Naive thymus-derived CD4-positive, alpha-beta T cell (primary cell): ENCODE data around the gene RAB3GAP2. TPM values are rescaled to one million over a fixed set of nuclear protein-coding genes. Genes with fewer than 3 reads are reported as not detected.
"Not testable (repeated sequence)": the region's sequence is repeated elsewhere in the genome, so short reads cannot be mapped to it uniquely, and the experiment has no call there.

Experiments used
- ATAC-seq: fragments of 150-1000 bp; cut with Tn5 transposase; 2 replicates; pipeline ENCODE4 v1.10.0; 2021; ENCODE audit warnings: mild to moderate bottlenecking, moderate library complexity
- CTCF ChIA-PET: fragments of 350-600 bp; sonication (Branson Sonifier 250); formaldehyde crosslinking; loops from one replicate; lab custom pipeline; 2021; ENCODE audit warnings: antibody characterized with exemption; lab: Charles Lee
- POLR2A ChIA-PET: fragments of 350-600 bp; sonication (Branson Sonifier 250); formaldehyde crosslinking; loops from one replicate; lab custom pipeline; 2021; ENCODE audit warnings: antibody characterized with exemption, inconsistent platforms; lab: Charles Lee
- DNase-seq, 9 donors: peaks; one replicate each; pipeline versions ENCODE4 v3.0.0 to v3.0.0-alpha.2; 2020 to 2022; ENCODE audit warnings: mixed read lengths in 1 of 9
- H3K27ac ChIP-seq: one replicate; pipeline ENCODE4 v1.7.0; 2013; ENCODE audit warnings: mild to moderate bottlenecking, low read depth, low read length, moderate library complexity
- H3K27me3 ChIP-seq, 2 donors: one replicate each; pipeline ENCODE4 v1.7.0; 2013; ENCODE audit warnings: low read length in 2 of 2, mild to moderate bottlenecking in 2 of 2, moderate library complexity in 2 of 2; ENCODE audit not compliant: control insufficient read depth in 2 of 2, insufficient read depth in 2 of 2
- H3K36me3 ChIP-seq, 3 experiments: 1 replicate in 2 of 3; 2 replicates in 1 of 3; pipeline ENCODE4 v1.7.0; 2013; ENCODE audit warnings: low read length in 3 of 3, mild to moderate bottlenecking in 3 of 3, moderate library complexity in 1 of 3; ENCODE audit not compliant: insufficient read depth in 3 of 3, control insufficient read depth in 2 of 3
- H3K4me1 ChIP-seq, 2 donors: one replicate each; pipeline ENCODE4 v1.7.0; 2013; ENCODE audit warnings: low read length in 2 of 2, mild to moderate bottlenecking in 2 of 2, moderate library complexity in 1 of 2; ENCODE audit not compliant: control insufficient read depth in 2 of 2, insufficient read depth in 2 of 2
- H3K4me3 ChIP-seq: 2 replicates; pipeline ENCODE4 v1.7.0; 2013; ENCODE audit warnings: mild to moderate bottlenecking, low read length
- H3K9me3 ChIP-seq, 3 experiments: 1 replicate in 2 of 3; 2 replicates in 1 of 3; pipeline ENCODE4 v1.7.0; 2013; ENCODE audit warnings: low read length in 3 of 3; ENCODE audit not compliant: control insufficient read depth in 2 of 3
- H3K27ac Mint-ChIP-seq, 9 donors: one replicate each; pipeline ENCODE4 v1.8.0; 2020 to 2022; ENCODE audit warnings: mixed read lengths in 9 of 9, mild to moderate bottlenecking in 8 of 9, moderate library complexity in 5 of 9, inconsistent platforms in 2 of 9
- H3K27me3 Mint-ChIP-seq, 5 donors: one replicate each; pipeline ENCODE4 v1.8.0; 2021 to 2022; ENCODE audit warnings: mixed read lengths in 5 of 5, mild to moderate bottlenecking in 1 of 5
- H3K36me3 Mint-ChIP-seq, 5 donors: one replicate each; pipeline ENCODE4 v1.8.0; 2020 to 2022; ENCODE audit warnings: mixed read lengths in 5 of 5, mild to moderate bottlenecking in 3 of 5, inconsistent platforms in 1 of 5
- H3K4me1 Mint-ChIP-seq, 7 donors: one replicate each; pipeline ENCODE4 v1.8.0; 2020 to 2022; ENCODE audit warnings: mixed read lengths in 7 of 7, mild to moderate bottlenecking in 3 of 7, inconsistent platforms in 1 of 7
- H3K4me3 Mint-ChIP-seq, 10 donors: one replicate each; pipeline ENCODE4 v1.8.0; 2020 to 2022; ENCODE audit warnings: mild to moderate bottlenecking in 10 of 10, mixed read lengths in 10 of 10, moderate library complexity in 6 of 10, inconsistent platforms in 2 of 10
- H3K9me3 Mint-ChIP-seq, 11 donors: one replicate each; pipeline ENCODE4 v1.8.0; 2020 to 2022; ENCODE audit warnings: mixed read lengths in 11 of 11, mild to moderate bottlenecking in 4 of 11, inconsistent platforms in 1 of 11, moderate library complexity in 1 of 11
- intact Hi-C, 2 donors: fragments of 100-400 bp; cut with micrococcal nuclease; formaldehyde crosslinking; loops; one replicate each; pipeline ENCODE4 v1.15.1; 2023
- polyA plus RNA-seq, 2 donors: library from polyadenylated mRNA; unstranded; fragments of 300-500 nt; fragmentation: Illumina TruSeq; gene quantifications; one replicate each; pipeline ENCODE4 v1.2.3, GENCODE V29; 2021
- total RNA-seq, 6 experiments: library from RNA in 5 of 6; stranded (reverse) in 5 of 6; gene quantifications; 1 replicate in 5 of 6; 2 replicates in 1 of 6; pipeline ENCODE4 v1.2.3 and lab custom pipeline; 2021 to 2026

Gene RAB3GAP2
- total and polyA plus RNA-seq, 7 experiments from 2014 or later, result 13.9 to 53.0 (median 46.0) TPM

DNA sequence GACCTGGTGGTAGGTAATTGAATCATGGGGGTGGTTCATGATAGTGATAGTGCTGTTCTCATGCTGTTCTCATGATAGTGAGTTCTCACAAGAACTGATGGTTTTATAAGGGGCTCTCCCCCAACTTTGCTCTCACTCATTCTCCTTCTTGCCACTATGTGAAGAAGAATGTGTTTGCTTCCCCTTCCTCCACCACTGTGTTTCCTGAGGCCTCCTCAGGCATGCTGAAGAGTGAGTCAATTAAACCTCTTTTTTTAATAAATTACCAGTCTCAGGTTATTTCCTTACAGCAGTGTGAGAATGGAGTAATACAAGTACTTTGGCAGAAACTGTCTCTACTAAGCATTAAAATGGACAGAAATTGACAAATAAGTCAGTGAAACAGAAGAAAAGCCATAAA is 21.6 kb downstream of the RAB3GAP2 start:
- DNase-seq (no peak), ATAC-seq (no peak)
- Histone ChIP-seq H3K9me3 (peaks cover 0 to 26% (median 0%) of the 10 kb centered on the region in 3 experiments), H3K36me3 (peaks cover 0 to 31% (median 0%) of the 10 kb centered on the region in 3 experiments), H3K27me3 (no peaks in the 10 kb centered on the region), H3K27ac (no peak overlapping the region), H3K4me1 (no peaks in the 10 kb centered on the region), H3K4me3 (no peak overlapping the region)
- H3K9me3 Mint-ChIP-seq, result peaks cover 3 to 79% (median 34%) of the 10 kb centered on the region in 11 donors
- ChIA-PET CTCF (no interaction called here), POLR2A (no interaction called here)
- peaks cover 26 to 89% (median 80%) of the 10 kb centered on the region in 5 donors for H3K36me3 Mint-ChIP-seq
- H3K27me3 Mint-ChIP-seq, result no peaks in the 10 kb centered on the region
- intact Hi-C loops, result no loop called here
- peaks cover 4 to 24% (median 9%) of the 10 kb centered on the region in 7 donors for H3K4me1 Mint-ChIP-seq
- H3K27ac Mint-ChIP-seq, result no peak overlapping the region
- no peak overlapping the region for H3K4me3 Mint-ChIP-seq

DNA sequence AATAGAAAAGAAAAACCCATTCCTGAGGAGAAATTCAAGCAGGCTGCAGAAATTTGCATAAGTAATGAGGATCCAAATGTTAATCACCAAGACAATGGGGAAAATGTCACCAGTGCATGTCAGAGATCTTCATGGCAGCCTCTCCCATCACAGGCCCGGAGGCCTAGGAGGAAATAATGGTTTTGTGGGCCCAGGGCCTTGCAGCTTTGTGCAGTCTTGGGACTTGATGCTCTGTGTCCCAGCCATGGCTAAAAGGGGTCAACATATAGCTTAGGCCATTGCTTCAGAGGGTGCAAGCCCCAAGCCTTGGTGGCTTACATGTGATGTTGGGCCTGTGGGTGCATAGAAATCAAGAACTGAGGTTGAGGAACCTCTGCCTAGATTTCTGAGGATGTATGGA is 22.7 kb downstream of the RAB3GAP2 start:
- Mint-ChIP-seq H3K9me3 (peaks cover 3 to 81% (median 36%) of the 10 kb centered on the region in 11 donors), H3K27ac (peak overlapping the region in 1 of 9 donors; percentile 14), H3K4me1 (peaks cover 0 to 24% (median 11%) of the 10 kb centered on the region in 7 donors), H3K27me3 (no peaks in the 10 kb centered on the region), H3K4me3 (no peak overlapping the region), H3K36me3 (peaks cover 27 to 85% (median 77%) of the 10 kb centered on the region in 5 donors)
- Histone ChIP-seq H3K27ac (no peak overlapping the region), H3K36me3 (peaks cover 0 to 31% (median 0%) of the 10 kb centered on the region in 3 experiments), H3K27me3 (no peaks in the 10 kb centered on the region), H3K4me3 (no peak overlapping the region), H3K4me1 (peaks cover 0 to under 1% of the 10 kb centered on the region in 2 donors), H3K9me3 (peaks cover 0 to 26% (median 0%) of the 10 kb centered on the region in 3 experiments)
- intact Hi-C loops, result no loop called here
- POLR2A ChIA-PET, result no interaction called here
- ATAC-seq, result no peak
- CTCF ChIA-PET, result no interaction called here
- DNase-seq, result no peak

DNA sequence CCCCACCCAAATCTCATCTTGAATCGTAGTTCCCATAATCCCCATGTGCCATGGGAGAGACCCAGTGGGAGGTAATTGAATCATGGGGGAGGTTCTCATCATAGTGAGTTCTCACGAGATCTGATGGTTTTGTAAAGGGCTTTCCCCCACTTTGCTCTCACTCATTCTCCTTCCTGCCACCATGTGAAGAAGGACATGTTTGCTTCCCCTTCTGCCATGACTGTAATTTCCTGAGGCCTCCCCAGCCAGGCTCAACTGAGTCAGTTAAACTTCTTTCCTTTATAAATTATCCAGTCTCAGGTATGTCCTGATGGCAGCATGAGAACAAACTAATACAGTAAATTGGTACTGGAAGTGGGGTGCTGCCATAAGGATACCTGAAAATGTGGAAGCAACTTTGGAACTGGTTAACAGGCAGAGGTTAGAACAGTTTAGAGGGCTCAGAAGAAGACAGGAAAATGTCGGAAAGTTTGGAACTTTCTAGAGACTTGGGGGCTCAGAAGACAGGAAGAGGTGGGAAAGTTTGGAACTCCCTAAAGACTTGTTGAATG is 23.5 kb downstream of the RAB3GAP2 start:
- Mint-ChIP-seq H3K9me3 (peaks cover 3 to 80% (median 36%) of the 10 kb centered on the region in 11 donors), H3K36me3 (peaks cover 31 to 85% (median 77%) of the 10 kb centered on the region in 5 donors), H3K4me1 (peaks cover 2 to 31% (median 18%) of the 10 kb centered on the region in 7 donors), H3K27ac (peak overlapping the region in 1 of 9 donors; percentile 21)
- POLR2A ChIA-PET, result interaction anchor here (1.0 kb wide), 1 partner anchor 19 kb away, joined by 4 read pairs; no protein-coding TSS in a partner anchor
- H3K36me3 ChIP-seq, result peaks cover 0 to 31% (median 0%) of the 10 kb centered on the region in 3 experiments
- H3K27me3 Mint-ChIP-seq, H3K4me3 Mint-ChIP-seq, intact Hi-C loops, H3K4me3 ChIP-seq, H3K27me3 ChIP-seq, CTCF ChIA-PET, DNase-seq, H3K27ac ChIP-seq, H3K4me1 ChIP-seq, ATAC-seq: not testable (repeated sequence)
- H3K9me3 ChIP-seq, result peaks cover 0 to 26% (median 0%) of the 10 kb centered on the region in 3 experiments

DNA sequence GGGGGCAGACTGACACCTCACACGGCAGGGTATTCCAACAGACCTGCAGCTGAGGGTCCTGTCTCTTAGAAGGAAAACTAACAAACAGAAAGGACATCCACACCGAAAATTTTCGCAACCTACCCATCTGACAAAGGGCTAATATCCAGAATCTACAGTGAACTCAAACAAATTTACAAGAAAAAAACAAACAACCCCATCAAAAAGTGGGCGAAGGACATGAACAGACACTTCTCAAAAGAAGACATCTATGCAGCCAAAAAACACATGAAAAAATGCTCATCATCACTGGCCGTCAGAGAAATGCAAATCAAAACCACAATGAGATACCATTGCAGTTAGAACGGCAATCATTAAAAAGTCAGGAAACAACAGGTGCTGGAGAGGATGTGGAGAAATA is 26.4 kb downstream of the RAB3GAP2 start:
- DNase-seq, H3K4me3 Mint-ChIP-seq, H3K27ac Mint-ChIP-seq, intact Hi-C loops, H3K4me3 ChIP-seq, H3K27me3 ChIP-seq, ATAC-seq, POLR2A ChIA-PET, H3K4me1 ChIP-seq, H3K27ac ChIP-seq, H3K27me3 Mint-ChIP-seq, CTCF ChIA-PET: not testable (repeated sequence)
- peaks cover 0 to 22% (median 0%) of the 10 kb centered on the region in 3 experiments for H3K9me3 ChIP-seq
- H3K36me3 ChIP-seq, result peaks cover 0 to 16% (median 0%) of the 10 kb centered on the region in 3 experiments
- Mint-ChIP-seq H3K9me3 (peaks cover 0 to 59% (median 34%) of the 10 kb centered on the region in 11 donors), H3K36me3 (peaks cover 17 to 63% (median 60%) of the 10 kb centered on the region in 5 donors), H3K4me1 (peaks cover 7 to 50% (median 36%) of the 10 kb centered on the region in 7 donors)

DNA sequence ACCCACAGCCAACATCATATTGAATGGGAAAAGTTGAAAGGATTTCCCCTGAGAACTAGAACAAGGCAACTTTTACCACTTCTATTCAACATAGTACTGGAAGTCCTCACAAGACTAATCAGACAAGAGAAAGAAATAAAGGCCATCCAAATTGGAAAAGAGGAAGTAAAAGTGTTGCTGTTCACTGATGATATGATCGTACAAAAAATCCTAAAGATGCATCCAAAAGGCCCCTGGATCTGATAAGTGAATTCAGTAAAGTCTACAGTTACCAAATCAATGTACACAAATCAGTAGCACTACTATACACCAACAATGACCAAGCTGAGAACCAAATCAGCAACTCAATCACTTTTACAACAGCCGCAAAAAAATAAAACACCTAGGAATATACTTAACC is 28.3 kb downstream of the RAB3GAP2 start:
- intact Hi-C loops, result no loop called here
- Histone ChIP-seq H3K27ac (no peak overlapping the region), H3K36me3 (no peaks in the 10 kb centered on the region), H3K4me3 (no peak overlapping the region), H3K27me3 (no peaks in the 10 kb centered on the region), H3K4me1 (peaks cover 0 to 5% of the 10 kb centered on the region in 2 donors), H3K9me3 (peaks cover 0 to 5% (median 0%) of the 10 kb centered on the region in 3 experiments)
- ATAC-seq (no peak), DNase-seq (no peak)
- H3K4me1 Mint-ChIP-seq, result peaks cover 7 to 52% (median 43%) of the 10 kb centered on the region in 7 donors
- H3K9me3 Mint-ChIP-seq, result peaks cover 0 to 39% (median 15%) of the 10 kb centered on the region in 11 donors
- ChIA-PET POLR2A (no interaction called here), CTCF (no interaction called here)
- H3K36me3 Mint-ChIP-seq, result peaks cover 13 to 44% (median 41%) of the 10 kb centered on the region in 5 donors
- H3K4me3 Mint-ChIP-seq, result peak overlapping the region in 4 of 10 donors; percentile 0 to 23 (median 16)
- H3K27ac Mint-ChIP-seq, result no peak overlapping the region
- no peaks in the 10 kb centered on the region for H3K27me3 Mint-ChIP-seq

DNA sequence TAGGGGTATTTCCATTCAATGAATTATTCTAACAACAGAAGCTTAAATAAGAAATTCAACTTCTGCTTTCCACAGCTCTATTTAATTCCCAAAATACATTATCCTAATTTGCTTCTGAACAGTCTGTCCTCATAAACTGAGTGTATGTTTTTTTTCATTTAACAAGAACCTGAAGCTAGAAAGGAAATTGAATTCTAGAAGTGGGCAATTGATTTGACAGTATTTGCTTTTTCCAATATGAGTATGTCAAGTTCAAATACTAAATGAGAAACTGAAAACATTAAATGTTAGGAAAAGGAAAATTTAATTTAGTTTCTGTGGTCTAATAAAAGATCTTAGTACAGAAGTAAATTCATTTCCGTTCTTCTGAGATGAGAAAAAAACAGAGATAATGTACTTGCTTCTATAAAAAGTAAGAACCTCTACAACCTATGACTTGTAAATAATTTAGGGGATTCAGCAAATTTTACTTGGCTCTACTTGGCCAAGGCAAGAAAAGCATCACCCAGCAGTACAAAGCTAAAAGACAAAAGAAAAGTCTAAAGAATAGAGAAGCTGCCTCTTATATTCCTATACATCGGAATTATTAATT is 31.1 kb downstream of the RAB3GAP2 start:
- no peak overlapping the region for H3K27ac ChIP-seq
- no peaks in the 10 kb centered on the region for H3K27me3 ChIP-seq
- H3K4me3 Mint-ChIP-seq, result peak overlapping the region in 1 of 10 donors; percentile 17
- intact Hi-C loops, result no loop called here
- no peaks in the 10 kb centered on the region for H3K36me3 ChIP-seq
- H3K27me3 Mint-ChIP-seq, result no peaks in the 10 kb centered on the region
- H3K4me1 Mint-ChIP-seq, result peaks cover 7 to 54% (median 48%) of the 10 kb centered on the region in 7 donors
- H3K9me3 Mint-ChIP-seq, result peaks cover 0 to 18% (median 5%) of the 10 kb centered on the region in 11 donors
- no peak for DNase-seq
- POLR2A ChIA-PET, result no interaction called here
- H3K4me3 ChIP-seq, result no peak overlapping the region
- no peaks in the 10 kb centered on the region for H3K9me3 ChIP-seq
- H3K4me1 ChIP-seq, result peaks cover 0 to 5% of the 10 kb centered on the region in 2 donors
- H3K36me3 Mint-ChIP-seq, result peaks cover 10 to 28% (median 27%) of the 10 kb centered on the region in 5 donors
- H3K27ac Mint-ChIP-seq, result no peak overlapping the region
- no peak for ATAC-seq
- CTCF ChIA-PET, result no interaction called here
